Chondrocyte (in vitro differentiated cells): ENCODE results near the gene KCND3. TPM values are rescaled to one million over a fixed set of nuclear protein-coding genes. Genes with fewer than 3 reads are reported as not detected.

ENCODE experiments used
- DNase-seq: peaks from one replicate; pipeline ENCODE4 v3.0.0; 2021; ENCODE audit warnings: mixed read lengths, low spot score
- H3K27ac Mint-ChIP-seq: one replicate; pipeline ENCODE4 v1.8.0; 2021; ENCODE audit warnings: mild to moderate bottlenecking, moderate library complexity, mixed read lengths; ENCODE audit not compliant: unreplicated experiment
- H3K27me3 Mint-ChIP-seq: 2 replicates; pipeline ENCODE4 v1.8.0; 2021; ENCODE audit warnings: low read depth, mixed read lengths
- H3K36me3 Mint-ChIP-seq: 2 replicates; pipeline ENCODE4 v1.8.0; 2021; ENCODE audit warnings: low read depth, mixed read lengths
- H3K4me1 Mint-ChIP-seq: 2 replicates; pipeline ENCODE4 v1.8.0; 2021; ENCODE audit warnings: low read depth, mild to moderate bottlenecking, mixed read lengths
- H3K4me3 Mint-ChIP-seq: one replicate; pipeline ENCODE4 v1.8.0; 2021; ENCODE audit warnings: mild to moderate bottlenecking, moderate library complexity, mixed read lengths; ENCODE audit not compliant: unreplicated experiment
- H3K9me3 Mint-ChIP-seq: 2 replicates; pipeline ENCODE4 v1.8.0; 2021; ENCODE audit warnings: low read depth, mixed read lengths
- total RNA-seq: library from RNA; stranded (reverse); gene quantifications from 3 replicates; pipeline ENCODE4 v1.2.1, GENCODE V29; 2021
- TF ChIP-seq, protein P1 (sequence below): fragments of 200-600 bp; sonication (generic); IDR thresholded peaks from 2 replicates; pipeline ENCODE4 v1.5.0; 2021; ENCODE audit warnings: antibody characterized with exemption, mild to moderate bottlenecking, moderate library complexity

Gene KCND3
- total RNA-seq, 1 donor from 2014 or later: 0.99 TPM

DNA sequence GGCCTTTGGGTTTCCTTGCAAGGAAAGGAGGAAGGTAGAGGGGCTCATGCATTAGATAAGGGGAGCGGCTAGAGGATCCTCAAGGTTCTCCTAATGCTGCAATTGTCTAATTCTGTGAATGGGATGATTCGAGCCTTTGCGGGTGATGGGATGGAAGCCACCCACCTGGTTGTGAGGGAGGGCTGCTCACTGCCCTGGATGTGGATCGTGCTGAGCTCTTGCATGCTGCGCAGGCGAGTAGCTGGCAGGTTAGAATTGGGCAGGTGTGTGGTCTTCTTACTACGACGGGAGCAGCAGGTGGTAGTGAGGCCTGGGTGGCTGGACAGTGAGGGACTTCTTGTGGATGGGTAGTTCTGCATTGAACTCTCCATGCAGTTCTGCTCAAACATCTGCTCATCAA is 212.6 kb downstream of the KCND3 start:
- H3K27ac Mint-ChIP-seq: peak overlapping the region; percentile 56
- no peak overlapping the region for H3K4me3 Mint-ChIP-seq
- DNase-seq: no peak
- H3K4me1 Mint-ChIP-seq: peaks cover 35% of the 10 kb centered on the region
- TF ChIP-seq, protein P1, sequence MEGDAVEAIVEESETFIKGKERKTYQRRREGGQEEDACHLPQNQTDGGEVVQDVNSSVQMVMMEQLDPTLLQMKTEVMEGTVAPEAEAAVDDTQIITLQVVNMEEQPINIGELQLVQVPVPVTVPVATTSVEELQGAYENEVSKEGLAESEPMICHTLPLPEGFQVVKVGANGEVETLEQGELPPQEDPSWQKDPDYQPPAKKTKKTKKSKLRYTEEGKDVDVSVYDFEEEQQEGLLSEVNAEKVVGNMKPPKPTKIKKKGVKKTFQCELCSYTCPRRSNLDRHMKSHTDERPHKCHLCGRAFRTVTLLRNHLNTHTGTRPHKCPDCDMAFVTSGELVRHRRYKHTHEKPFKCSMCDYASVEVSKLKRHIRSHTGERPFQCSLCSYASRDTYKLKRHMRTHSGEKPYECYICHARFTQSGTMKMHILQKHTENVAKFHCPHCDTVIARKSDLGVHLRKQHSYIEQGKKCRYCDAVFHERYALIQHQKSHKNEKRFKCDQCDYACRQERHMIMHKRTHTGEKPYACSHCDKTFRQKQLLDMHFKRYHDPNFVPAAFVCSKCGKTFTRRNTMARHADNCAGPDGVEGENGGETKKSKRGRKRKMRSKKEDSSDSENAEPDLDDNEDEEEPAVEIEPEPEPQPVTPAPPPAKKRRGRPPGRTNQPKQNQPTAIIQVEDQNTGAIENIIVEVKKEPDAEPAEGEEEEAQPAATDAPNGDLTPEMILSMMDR: no peak
- no peaks in the 10 kb centered on the region for H3K27me3 Mint-ChIP-seq
- H3K36me3 Mint-ChIP-seq: no peaks in the 10 kb centered on the region
- H3K9me3 Mint-ChIP-seq: peaks cover 4% of the 10 kb centered on the region

DNA sequence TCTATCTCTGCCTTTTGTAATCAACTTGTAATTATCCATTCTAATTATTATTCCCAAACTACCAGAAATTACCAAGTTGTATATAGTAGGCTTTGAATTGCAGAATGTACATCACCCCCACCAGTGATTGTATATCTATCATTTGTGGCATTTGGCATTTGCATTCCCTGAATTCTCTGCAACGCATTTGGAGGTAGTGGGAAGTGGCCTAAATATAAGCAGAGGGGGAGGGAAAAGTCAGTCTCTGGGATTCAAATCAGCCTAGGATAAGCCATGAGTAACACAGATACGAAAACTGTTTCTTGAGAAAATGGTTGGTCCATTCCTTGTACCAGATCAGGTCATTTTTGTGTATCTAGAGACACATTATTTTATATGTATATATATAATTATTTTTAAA is 213.1 kb downstream of the KCND3 start:
- Mint-ChIP-seq H3K9me3 (peaks cover 4% of the 10 kb centered on the region), H3K27ac (no peak overlapping the region), H3K4me1 (peaks cover 38% of the 10 kb centered on the region), H3K4me3 (no peak overlapping the region), H3K36me3 (no peaks in the 10 kb centered on the region), H3K27me3 (no peaks in the 10 kb centered on the region)
- TF ChIP-seq, protein P1: no peak
- DNase-seq: no peak

DNA sequence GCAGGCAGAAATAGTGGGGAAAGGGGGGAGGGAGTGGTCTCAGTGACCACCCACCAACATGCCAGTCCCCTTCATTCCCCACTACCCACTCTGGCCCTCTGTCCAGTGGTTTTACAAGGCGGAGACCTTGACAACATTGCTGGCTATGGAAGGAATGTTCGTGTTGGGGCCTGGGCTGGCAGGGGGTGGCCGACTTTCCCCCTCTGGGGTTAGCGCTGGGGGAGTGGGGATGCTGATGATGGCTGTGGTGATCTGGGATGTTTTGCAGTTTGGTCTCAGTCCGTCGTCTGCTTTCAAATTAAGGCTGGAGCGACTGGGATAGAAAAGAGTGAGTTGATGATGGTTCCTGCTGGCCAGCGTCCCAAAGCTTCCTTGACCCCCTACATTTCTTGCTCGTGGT is 213.5 kb downstream of the KCND3 start:
- Mint-ChIP-seq H3K27me3 (no peaks in the 10 kb centered on the region), H3K36me3 (no peaks in the 10 kb centered on the region), H3K9me3 (peaks cover 4% of the 10 kb centered on the region), H3K27ac (peak overlapping the region; percentile 50), H3K4me3 (no peak overlapping the region), H3K4me1 (peaks cover 42% of the 10 kb centered on the region)
- TF ChIP-seq, protein P1: no peak
- DNase-seq: no peak

DNA sequence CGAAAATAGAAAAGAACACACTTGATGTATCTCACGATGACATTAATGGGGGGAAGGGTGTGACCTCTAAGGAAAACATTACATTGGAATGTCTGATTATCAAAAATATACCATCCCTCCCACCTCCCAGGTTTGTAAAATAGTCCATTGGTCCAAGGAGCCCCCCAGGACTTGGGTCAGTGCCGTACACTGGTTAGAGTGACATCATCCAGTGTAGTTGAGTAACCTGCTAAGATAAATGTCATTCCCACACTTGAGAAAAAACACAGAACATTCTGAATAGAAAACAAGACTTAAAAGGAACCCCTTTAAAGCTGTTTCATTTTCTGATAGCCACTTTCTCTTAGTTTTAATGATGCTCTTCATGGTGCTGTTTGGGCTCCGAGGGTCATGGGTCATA is 218.6 kb downstream of the KCND3 start:
- DNase-seq: no peak
- no peaks in the 10 kb centered on the region for H3K27me3 Mint-ChIP-seq
- H3K4me3 Mint-ChIP-seq: no peak overlapping the region
- TF ChIP-seq, protein P1: no peak
- peaks cover 12% of the 10 kb centered on the region for H3K4me1 Mint-ChIP-seq
- H3K27ac Mint-ChIP-seq: peak overlapping the region; percentile 42
- no peaks in the 10 kb centered on the region for H3K9me3 Mint-ChIP-seq
- peaks cover 3% of the 10 kb centered on the region for H3K36me3 Mint-ChIP-seq

DNA sequence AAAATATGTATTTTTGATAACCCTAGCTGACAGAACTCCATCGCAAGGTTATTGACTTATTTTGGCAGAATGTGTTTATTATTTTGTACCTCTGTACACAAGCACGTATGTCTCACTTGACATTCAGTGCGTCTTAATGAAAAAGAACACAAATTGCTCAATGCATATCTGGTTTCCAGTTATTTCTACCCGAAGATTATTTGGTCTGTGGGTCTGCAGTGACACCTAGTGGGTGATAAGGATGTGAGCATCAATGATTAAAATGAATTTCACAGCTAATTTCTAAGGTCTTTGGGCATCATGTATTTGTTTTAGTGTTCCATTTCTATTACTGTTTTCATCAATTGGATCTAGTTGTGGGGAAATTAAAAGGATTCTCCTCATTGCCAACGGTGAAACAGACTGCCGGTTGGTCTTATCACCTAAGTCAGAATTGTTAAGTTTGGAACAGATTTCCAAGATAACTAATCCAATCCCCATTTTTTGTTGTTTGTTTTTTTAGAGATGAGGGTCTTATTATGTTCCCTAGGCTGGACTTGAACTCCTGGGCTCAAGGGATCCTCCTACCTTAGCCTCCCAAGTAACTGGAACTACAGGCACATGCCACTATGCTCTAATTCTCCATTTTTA is 219.8 kb downstream of the KCND3 start:
- Mint-ChIP-seq H3K4me3 (no peak overlapping the region), H3K27ac (peak overlapping the region; percentile 4), H3K9me3 (no peaks in the 10 kb centered on the region), H3K27me3 (no peaks in the 10 kb centered on the region), H3K36me3 (peaks cover 7% of the 10 kb centered on the region), H3K4me1 (peaks cover 6% of the 10 kb centered on the region)
- TF ChIP-seq, protein P1: peak; percentile 93
- DNase-seq: no peak
